Fibroblast of skin of left quadriceps (primary cell): ENCODE data around the gene KEL.

ENCODE experiments used
- DNase-seq, 2 experiments: peaks; one replicate each; pipeline ENCODE4 v3.0.0-alpha.2; 2013; ENCODE audit warnings: low read depth in 2 of 2

The KEL gene

DNA sequence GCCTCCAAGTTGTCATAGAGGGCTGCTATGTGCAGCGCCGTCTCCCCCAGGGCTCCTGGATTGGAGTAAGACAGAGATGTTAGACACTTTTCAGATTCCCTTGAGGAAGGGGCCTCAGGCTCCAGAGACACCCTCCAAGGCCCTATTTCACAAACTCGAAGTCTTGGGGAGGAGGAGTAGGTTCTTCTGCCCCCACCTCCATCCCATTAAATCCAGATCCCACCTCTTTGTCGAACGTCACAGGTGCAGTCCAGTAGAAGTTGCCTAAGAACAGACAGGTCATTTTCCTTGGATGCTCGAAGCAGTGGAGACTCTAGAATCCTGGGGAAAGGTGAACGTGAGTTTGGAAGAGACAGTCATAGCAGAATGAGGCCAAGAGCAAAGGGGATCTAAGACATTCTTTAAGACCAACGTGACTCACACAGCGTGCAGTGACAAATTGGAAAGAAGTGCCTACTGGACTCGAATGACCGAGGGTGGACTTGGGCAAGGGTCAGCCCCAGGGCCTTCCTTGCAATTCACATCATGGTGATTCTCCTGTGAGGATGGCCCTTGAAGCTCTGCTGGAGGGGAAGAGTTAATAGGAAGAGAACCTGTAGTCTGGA is 31.9 kb downstream of the KEL start:
- no peak for DNase-seq

DNA sequence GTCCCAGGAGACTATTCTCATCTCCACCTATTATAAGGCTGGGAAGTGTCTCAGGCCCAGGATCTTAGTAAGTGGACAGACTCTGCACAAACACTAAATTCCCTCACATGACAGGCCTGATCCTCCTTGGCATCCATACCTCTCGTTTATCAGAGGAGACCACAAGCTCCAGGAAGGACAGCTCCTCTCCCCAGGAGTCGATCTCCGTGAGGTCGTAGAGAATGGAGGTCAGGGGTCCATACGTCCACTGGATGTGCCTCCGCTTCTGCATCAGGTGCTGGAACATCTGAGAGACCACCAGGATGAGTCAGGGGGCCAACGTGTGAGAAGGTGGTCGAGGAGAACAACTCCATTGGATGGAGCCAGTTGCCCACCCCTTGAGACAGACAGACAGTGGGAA is 34.2 kb downstream of the KEL start:
- no peak for DNase-seq

- DNase-seq: no peak
Observed at GRCh38 chr7:142927085-142927745, 34.9 kb downstream of the KEL start.

GRCh38 chr7:142925413-142925812 is 36.8 kb downstream of the KEL start:
- no peak for DNase-seq

DNA sequence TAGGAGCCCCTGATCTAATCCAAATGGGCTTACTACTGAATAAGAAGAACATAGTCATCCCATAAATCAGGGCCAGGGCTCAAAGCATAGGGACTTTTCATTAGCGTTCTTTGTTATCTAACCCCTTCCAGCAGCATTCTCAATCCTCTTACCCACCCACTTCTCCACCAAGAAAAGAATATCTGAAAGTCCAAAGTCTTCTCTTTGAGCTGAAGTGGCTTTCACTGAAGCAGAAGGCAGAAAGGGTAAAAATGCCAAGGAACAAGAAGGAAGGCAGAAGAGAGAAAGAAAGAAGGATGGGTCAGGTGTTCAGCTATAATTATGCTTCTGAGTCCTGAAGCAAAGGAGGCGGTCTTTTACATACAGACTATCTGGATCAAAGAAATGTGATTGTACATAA is 38.8 kb downstream of the KEL start:
- no peak for DNase-seq

DNA sequence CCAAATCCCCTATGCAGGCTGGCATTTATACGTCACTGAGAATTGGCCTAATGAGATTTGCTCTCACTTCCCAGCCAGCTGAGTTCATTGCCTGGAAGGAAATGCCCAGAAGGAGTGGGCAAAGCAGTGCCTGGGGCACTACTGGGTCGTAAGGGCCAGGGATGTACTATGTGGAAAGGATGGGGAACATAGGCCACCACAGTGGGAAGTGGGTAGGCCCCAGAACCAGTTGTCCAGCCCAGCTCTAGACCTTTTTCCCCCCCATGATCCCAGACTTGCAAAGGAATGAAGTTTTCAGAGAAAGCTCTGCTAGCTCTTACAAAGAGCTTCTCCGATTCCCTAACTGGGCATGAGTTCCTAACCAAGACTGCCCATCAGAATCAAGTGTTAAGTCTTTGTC is 42.5 kb downstream of the KEL start:
- no peak for DNase-seq

- DNase-seq: no peak
Observed at GRCh38 chr7:142918901-142919300, 43.3 kb downstream of the KEL start.

DNA sequence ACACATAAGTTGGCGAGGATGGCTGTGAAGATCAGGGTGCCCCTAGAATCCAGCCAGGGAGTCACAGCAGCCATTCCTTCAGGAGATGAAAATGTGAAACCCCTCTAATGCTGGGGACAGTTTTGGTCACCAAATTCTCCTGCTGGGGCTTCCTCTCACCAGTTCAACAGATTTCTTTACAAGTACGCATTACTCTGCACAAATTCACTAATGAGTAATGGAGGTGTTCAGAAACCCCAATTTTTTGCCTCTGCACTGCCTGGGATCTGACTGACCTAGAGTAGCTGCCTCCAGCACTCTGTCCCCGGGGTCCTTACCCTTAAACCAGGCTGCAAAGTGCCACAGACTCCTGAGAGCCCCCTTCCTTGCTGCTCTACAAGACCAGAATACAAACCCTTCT is 44.7 kb downstream of the KEL start:
- no peak for DNase-seq

DNA sequence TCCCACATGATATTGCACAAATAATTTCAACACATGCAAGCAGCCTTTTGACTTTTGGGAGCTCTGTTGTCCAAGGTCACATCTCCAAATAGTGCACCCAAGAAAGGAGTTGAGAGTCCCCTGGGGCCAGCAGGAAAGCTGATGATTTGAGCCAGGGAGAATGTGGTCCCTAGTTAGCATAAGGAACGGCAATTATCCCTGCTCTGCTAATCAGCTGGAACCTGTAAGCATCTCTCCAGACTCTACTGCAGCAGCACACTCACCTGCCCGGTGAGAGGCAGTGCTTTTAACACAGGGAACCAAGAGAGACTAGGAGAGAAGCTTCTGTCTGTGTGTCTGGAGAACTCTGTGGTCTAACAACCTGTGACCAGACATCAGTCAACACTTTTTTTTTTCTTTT is 45.7 kb downstream of the KEL start:
- no peak for DNase-seq

GRCh38 chr7:142915315-142915714 is 46.8 kb downstream of the KEL start:
- no peak for DNase-seq

DNA sequence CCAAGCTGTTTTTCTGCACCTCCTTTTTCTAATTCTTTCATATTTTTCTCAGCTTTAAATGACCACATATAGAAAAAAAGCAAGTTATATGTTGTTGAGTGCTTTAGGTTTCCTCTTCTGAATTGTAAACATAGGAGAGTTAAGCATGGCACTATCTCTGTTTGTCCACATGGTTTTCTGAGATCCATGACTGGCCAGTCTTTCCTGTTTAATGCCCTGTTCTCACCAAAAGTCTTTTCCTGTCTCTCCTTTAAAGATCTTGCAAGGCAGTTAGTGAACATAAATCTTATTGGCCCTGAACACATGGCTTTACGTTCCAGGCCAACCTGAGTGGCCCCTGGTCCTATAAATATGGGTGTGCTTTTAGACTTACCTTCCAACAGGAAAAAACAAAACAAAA is 48.0 kb downstream of the KEL start:
- no peak for DNase-seq

- DNase-seq: no peak
Observed at GRCh38 chr7:142913566-142913965, 48.6 kb downstream of the KEL start.

GRCh38 chr7:142913051-142913450 is 49.1 kb downstream of the KEL start:
- DNase-seq: no peak

DNA sequence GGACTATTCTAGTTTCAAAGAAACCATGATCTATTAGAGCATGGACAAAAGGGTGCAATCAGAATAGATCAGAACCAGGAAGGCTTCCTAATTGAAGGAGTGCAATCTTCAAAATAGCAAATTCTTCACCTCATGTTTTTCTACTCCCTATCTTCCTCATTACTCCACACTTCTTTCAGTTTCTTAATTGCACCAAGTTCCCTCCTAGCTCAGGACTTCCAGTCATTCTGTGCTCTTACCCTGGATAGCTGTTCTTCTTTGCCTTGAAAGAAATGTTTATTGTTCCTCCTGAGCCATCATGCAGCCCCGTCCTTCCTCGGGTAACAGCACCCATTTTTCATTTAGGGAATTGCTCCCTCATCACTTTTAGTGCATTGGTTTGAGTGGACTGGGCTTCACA is 51.7 kb downstream of the KEL start:
- DNase-seq: no peak

DNA sequence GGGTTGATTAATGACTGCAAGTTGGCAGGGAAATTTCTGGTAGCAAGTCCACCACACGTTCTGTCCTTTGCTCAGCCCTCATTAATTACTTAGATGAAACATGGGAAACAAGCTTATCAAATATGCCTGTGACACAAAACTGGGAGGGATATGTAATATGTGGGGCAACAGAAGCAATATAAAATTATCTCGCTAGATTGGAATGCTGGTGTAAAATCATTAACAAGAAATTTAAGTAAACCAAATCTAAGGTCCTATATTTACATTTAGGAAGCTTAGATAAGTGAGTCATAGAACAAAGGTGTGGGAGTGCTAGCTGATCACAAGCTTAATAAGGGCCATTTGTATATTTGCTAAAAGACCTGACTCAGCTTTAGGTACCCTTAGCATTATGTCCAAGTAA is 52.1 kb downstream of the KEL start:
- DNase-seq: no peak

- DNase-seq: no peak
Observed at GRCh38 chr7:142908921-142909890, 53.0 kb downstream of the KEL start.

- DNase-seq: no peak
Observed at GRCh38 chr7:142908290-142908689, 53.9 kb downstream of the KEL start.

- no peak for DNase-seq
Observed at GRCh38 chr7:142906643-142907042, 55.5 kb downstream of the KEL start.

GRCh38 chr7:142905759-142906158 is 56.4 kb downstream of the KEL start:
- no peak for DNase-seq

DNA sequence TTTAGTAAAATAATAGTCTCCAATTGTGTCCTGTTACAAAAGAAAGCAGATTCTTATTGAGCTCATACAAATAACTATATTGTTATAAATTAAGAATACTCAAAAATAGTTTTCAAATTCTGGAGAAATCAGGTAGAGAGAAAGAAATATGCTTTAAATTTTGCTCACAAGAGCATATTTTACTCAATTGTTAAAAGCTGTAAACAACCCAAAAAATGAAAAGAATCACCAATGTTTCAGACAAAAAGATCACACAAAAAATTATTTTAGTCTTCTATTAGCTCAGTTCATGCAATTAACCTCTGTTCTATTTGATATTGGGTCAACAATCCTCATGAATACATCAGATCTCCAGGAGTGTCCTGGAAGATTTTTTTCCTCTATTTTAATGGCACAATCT is 58.0 kb downstream of the KEL start:
- no peak for DNase-seq

GRCh38 chr7:142901426-142902259 is 60.5 kb downstream of the KEL start:
- no peak for DNase-seq

- DNase-seq: no peak
Observed at GRCh38 chr7:142899661-142900060, 62.5 kb downstream of the KEL start.
